Suprapubic skin (tissue), 4 donors: ENCODE data around the gene MARCHF11. TPM values are rescaled to one million over a fixed set of nuclear protein-coding genes. Genes with fewer than 3 reads are reported as not detected.

Experiments
- DNase-seq, 2 donors: peaks; one replicate each; pipeline ENCODE4 v3.0.0-alpha.2; 2019; ENCODE audit warnings: low spot score in 2 of 2
- H3K27ac ChIP-seq: fragments of 200-600 bp; sonication (generic); one replicate; pipeline ENCODE4 v1.5.1; 2019
- H3K27me3 ChIP-seq: fragments of 200-600 bp; sonication (generic); one replicate; pipeline ENCODE4 v1.5.1; 2019
- H3K36me3 ChIP-seq: fragments of 200-600 bp; sonication (generic); one replicate; pipeline ENCODE4 v1.5.1; 2019
- H3K4me1 ChIP-seq: fragments of 200-600 bp; sonication (generic); one replicate; pipeline ENCODE4 v1.5.1; 2019
- H3K4me3 ChIP-seq: fragments of 200-600 bp; sonication (generic); one replicate; pipeline ENCODE4 v1.5.1; 2019; ENCODE audit warnings: mild to moderate bottlenecking
- H3K9me3 ChIP-seq: fragments of 200-600 bp; sonication (generic); one replicate; pipeline ENCODE4 v1.5.1; 2019
- CTCF ChIP-seq, 2 donors: fragments of 200-600 bp in 1 of 2; fragments of 450-650 bp in 1 of 2; sonication (generic) in 1 of 2; IDR thresholded peaks; one replicate each; pipeline ENCODE4 v1.5.1; 2016 to 2019; ENCODE audit warnings: antibody characterized with exemption in 2 of 2, mild to moderate bottlenecking in 1 of 2, moderate library complexity in 1 of 2
- EP300 ChIP-seq: sonication (generic); formaldehyde crosslinking; IDR thresholded peaks from one replicate; pipeline ENCODE4 v1.6.1; 2017; ENCODE audit warnings: antibody characterized with exemption
- POLR2A ChIP-seq, 2 donors: fragments of 450-650 bp; IDR thresholded peaks; one replicate each; pipeline ENCODE4 v1.6.1; 2017; ENCODE audit warnings: antibody characterized with exemption in 2 of 2, mild to moderate bottlenecking in 2 of 2, moderate library complexity in 2 of 2
- POLR2AphosphoS5 ChIP-seq, 3 donors: sonication (generic); formaldehyde crosslinking; IDR thresholded peaks; one replicate each; pipeline ENCODE4 v1.6.1; 2017; ENCODE audit warnings: antibody characterized with exemption in 3 of 3
- WGBS: methylation state at CpG from one replicate; pipeline ENCODE4 v1.1.5; 2018; 5-methylcytosine and 5-hydroxymethylcytosine counted together
- total RNA-seq, 4 donors: library from RNA; depleted of rRNA; stranded (reverse); fragments of >200 nt; gene quantifications; one replicate each; pipeline ENCODE4 v1.1.0, GENCODE V29; 2016

Gene MARCHF11
- total RNA-seq = not detected

- Histone ChIP-seq H3K4me1 (peaks cover 12% of the 10 kb centered on the region), H3K36me3 (no peaks in the 10 kb centered on the region), H3K9me3 (no peaks in the 10 kb centered on the region), H3K27me3 (peaks cover 51% of the 10 kb centered on the region), H3K4me3 (peak within 1 kb of the TSS; percentile 32), H3K27ac (no peak within 1 kb of the TSS)
- TF ChIP-seq EP300 (no peak), POLR2AphosphoS5 (IDR thresholded peaks at IDR 0.05) (no peak), POLR2A (IDR thresholded peaks at IDR 0.05) (no peak), CTCF (IDR thresholded peaks at IDR 0.05) (no peak)
- 5% methylated on average over 4 of the region's 59 CpGs for WGBS
- no peak for DNase-seq
These were observed at the start of gene MARCHF11 for GRCh38 chr5:16179511-16179935. Gene MARCHF11 (minus strand): TSS chr5:16179791. CDS start chr5:16179575, 216 bp downstream.

GRCh38 chr5:16225927-16226326 lies 46.3 kb upstream of the MARCHF11 start:
- Histone ChIP-seq H3K36me3 (no peaks in the 10 kb centered on the region), H3K27ac (no peak overlapping the region), H3K4me3 (no peak overlapping the region), H3K27me3 (no peaks in the 10 kb centered on the region), H3K9me3 (no peaks in the 10 kb centered on the region), H3K4me1 (no peaks in the 10 kb centered on the region)
- no peak for DNase-seq
- TF ChIP-seq POLR2AphosphoS5 (IDR thresholded peaks at IDR 0.05) = no peak
- TF ChIP-seq EP300 = no peak
- TF ChIP-seq POLR2A (IDR thresholded peaks at IDR 0.05) = no peak
- TF ChIP-seq CTCF (IDR thresholded peaks at IDR 0.05) = no peak
- 87% methylated on average over 5 of the region's 5 CpGs for WGBS

GRCh38 chr5:16192311-16192710 lies 12.7 kb upstream of the MARCHF11 start:
- Histone ChIP-seq H3K27ac (no peak overlapping the region), H3K36me3 (no peaks in the 10 kb centered on the region), H3K4me3 (no peak overlapping the region), H3K9me3 (peaks cover under 1% of the 10 kb centered on the region), H3K27me3 (no peaks in the 10 kb centered on the region), H3K4me1 (no peaks in the 10 kb centered on the region)
- no peak for TF ChIP-seq EP300
- TF ChIP-seq CTCF (IDR thresholded peaks at IDR 0.05) = no peak
- TF ChIP-seq POLR2AphosphoS5 (IDR thresholded peaks at IDR 0.05) = no peak
- TF ChIP-seq POLR2A (IDR thresholded peaks at IDR 0.05) = no peak
- no peak for DNase-seq
- WGBS = 69% methylated on average over 5 of the region's 5 CpGs

- Histone ChIP-seq H3K36me3 (no peaks in the 10 kb centered on the region), H3K27ac (no peak overlapping the region), H3K4me3 (no peak overlapping the region), H3K27me3 (peaks cover 51% of the 10 kb centered on the region), H3K9me3 (no peaks in the 10 kb centered on the region), H3K4me1 (peaks cover 12% of the 10 kb centered on the region)
- TF ChIP-seq CTCF (IDR thresholded peaks at IDR 0.05) (no peak), POLR2AphosphoS5 (IDR thresholded peaks at IDR 0.05) (no peak), EP300 (no peak), POLR2A (IDR thresholded peaks at IDR 0.05) (no peak)
- DNase-seq = no peak
- WGBS = 22% methylated on average over 7 of the region's 7 CpGs
These were observed 1.1 kb upstream of the MARCHF11 start for GRCh38 chr5:16180789-16181082.

GRCh38 chr5:16179936-16180788 lies 571 bp upstream of the MARCHF11 start:
- peaks cover 51% of the 10 kb centered on the region for H3K27me3 ChIP-seq
- DNase-seq = no peak
- H3K4me1 ChIP-seq = peaks cover 12% of the 10 kb centered on the region
- no peak overlapping the region for H3K27ac ChIP-seq
- no peaks in the 10 kb centered on the region for H3K9me3 ChIP-seq
- TF ChIP-seq CTCF (IDR thresholded peaks at IDR 0.05) (no peak), POLR2AphosphoS5 (IDR thresholded peaks at IDR 0.05) (no peak), EP300 (no peak)
- 3% methylated on average over 28 of the region's 63 CpGs for WGBS
- peak overlapping the region; percentile 32 for H3K4me3 ChIP-seq
- H3K36me3 ChIP-seq = no peaks in the 10 kb centered on the region
